Measurements from ENCODE around the gene CAPS.

CAPS gene

DNA sequence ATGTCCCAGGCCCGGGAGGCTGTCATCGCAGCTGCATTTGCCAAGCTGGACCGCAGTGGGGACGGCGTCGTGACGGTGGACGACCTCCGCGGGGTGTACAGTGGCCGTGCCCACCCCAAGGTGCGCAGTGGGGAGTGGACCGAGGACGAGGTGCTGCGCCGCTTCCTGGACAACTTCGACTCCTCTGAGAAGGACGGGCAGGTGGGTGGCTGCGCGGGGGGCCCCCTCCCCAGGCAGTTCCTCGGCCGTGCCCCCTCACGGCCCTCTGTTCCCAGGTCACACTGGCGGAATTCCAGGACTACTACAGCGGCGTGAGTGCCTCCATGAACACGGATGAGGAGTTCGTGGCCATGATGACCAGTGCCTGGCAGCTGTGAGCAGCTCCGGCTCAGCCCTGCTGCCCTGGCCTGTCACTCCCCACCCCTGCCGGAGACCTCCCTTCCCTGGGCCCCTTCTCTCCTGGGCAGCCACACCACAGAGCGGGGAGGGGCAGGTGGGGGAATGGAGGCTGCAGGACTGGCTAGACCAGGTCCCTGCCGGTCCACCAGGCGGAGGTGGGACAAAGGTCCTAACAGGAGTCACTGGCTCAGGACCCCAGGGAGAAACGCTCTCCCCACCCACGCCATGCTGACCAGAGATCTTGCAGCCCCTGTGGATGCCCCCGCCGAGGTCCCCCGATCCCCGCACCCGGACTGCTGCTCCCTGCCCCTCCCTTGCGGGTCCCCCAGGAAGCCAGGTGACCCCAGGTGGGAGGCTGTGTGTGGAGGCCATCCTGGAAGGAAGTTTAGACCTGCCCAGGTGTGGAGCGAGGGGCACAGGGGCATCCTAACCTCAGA, 1.1 kb downstream of the CAPS start:
- DNase-seq, result peak; percentile 66

DNA sequence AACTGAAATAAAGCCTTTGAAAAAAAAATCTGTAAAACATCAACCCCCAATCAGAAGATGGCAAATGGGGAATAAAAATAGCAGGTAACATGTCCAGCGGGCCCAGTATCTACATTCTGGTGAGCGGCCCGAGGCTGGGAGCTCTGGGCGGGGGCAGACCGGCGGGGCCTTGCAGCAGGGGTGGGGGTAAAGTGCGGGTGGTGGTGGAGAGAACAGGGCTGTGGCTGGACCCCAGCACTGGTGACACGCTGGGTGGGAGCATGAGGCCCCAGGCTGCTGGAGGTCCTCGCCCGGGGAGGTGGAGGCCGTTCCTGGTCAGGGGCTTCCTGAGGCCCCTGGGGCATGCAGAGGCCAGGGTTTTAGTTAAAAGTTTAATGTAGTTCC, 1.7 kb downstream of the CAPS start:
- DNase-seq, result no peak

DNA sequence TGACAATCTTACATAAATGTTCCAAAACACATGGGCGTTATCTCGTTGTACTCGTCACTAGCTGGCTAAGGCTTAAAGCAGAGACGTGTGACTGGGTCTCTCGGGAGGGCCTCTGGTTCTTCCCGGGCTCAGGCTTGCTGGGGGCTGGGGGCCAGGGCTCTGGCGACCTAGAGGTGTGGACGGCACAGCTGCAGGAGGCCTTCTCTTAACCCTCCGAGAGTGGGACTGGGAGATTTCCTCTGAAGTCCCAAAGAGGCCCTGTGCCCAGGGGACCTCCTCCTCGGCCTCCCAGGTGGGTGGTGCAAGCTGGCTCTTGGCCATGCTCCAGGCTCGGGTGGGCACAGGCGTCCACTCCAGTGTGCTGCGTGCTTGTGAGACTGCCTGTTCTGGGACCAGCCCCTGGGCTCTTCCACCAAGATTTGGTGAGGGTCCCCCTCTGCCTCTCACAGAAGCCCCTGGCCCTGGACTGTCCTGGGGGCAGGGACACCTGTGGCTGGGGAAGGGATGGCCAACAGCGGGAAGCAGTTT, 2.2 kb downstream of the CAPS start:
- no peak for DNase-seq

DNA sequence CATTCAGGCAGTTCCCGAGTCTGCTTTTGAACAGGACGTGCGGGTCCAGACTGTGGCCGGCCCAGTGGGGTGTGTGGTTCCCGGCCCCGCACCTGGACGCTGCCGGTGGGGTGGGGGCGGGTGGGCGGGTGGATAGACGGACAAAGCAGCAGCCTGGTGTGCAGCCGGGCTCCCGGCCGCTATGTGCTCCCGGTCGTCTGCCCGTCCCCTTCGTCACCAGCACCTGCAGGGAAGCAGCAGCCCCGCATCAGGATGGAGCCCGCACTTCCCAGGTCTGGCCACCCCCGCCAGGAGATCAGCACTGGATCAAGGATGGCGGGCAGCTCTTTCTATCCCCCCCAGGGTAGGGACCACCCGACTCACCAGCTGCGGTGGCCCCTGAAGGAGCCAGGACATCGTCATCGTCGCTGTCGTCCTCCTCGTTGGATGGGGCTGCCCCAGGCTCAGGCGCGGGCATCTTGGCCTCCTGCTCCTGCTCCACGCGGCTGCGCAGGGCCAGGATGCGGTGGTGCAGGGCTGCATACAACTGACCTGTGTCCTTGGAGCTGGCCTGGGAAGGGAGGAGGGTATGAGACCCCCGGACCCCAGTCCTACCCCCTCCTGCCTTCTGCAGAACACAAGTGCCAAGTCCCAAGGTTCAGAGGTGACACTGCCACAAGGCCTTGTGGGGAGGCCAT, 3.5 kb downstream of the CAPS start:
- no peak for DNase-seq

DNA sequence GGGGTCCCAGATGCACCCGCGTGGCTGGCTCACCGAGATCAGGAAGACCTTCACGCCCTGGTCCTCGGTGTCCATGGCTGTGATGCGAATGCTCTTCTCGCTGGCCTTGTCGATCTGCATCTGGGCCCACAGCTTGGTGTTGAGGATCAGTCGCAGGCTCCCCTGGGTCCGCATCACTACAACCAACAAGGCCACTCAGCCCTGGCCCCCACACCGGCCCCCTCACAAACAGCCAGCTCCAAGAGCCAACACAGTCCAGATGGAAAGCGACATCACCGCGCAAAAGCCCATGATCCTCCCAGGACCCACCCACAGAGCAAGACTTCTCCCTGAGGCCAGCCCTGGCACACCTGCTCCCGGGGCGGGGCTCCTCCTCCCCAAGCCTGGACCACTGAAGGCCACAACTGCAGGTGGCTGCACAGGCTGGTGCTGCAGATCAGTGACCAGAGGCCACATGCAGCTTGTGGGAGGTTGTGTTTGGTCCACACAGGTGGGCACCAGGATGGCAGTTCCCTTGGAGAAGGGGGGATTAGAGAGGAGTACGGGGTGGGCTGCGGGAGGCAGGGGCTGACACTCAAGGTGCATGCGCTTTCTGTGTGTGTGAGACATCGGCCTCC, 4.5 kb downstream of the CAPS start:
- DNase-seq, result no peak

DNA sequence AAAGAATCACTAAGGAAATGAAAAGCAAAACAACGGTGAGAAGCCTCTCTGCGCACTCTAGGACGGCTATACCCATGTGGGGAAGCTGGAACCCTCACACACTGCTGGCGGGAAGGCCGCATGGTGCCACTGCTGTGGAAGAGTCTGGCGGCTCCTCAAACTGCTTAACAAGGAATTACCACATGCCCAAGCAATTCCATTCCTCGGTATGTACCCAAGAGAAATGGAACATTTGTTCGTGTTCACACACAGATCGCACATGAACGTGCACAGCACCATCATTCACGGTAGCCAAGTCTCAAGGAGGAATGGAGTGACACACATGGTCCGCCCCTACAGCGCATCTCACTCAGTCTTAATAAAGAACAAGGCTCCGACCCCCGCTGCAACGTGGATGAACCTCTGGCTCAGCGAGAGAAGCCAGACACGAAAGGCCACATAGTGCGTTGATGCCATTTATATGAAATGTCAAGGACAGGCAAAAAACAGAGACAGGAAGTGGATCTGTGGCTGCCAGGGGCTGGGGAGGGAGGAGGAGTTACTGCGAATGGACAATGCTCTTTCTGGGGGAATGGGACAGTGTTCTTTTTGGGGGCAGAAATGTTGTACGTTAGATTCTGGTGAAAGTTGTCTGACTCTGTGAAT, 7.6 kb downstream of the CAPS start:
- no peak for DNase-seq

DNA sequence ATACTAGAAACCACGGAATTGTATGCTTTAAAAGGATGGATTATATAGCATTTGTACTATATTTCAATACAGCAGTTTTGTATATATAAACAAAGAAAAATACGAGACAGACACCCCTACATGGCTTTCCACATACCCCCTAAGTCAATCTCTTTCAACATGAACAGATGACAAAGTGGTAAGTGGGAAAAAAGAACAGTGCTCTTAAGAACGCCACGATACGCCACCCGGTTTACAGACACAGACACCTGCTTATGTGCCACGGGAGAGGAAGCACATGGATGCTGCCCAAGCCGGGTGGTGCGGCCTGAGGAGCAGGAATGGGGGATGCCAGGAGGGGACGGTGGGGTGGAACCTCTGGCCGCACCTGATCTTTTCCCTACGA, 8.1 kb downstream of the CAPS start:
- no peak for DNase-seq

DNA sequence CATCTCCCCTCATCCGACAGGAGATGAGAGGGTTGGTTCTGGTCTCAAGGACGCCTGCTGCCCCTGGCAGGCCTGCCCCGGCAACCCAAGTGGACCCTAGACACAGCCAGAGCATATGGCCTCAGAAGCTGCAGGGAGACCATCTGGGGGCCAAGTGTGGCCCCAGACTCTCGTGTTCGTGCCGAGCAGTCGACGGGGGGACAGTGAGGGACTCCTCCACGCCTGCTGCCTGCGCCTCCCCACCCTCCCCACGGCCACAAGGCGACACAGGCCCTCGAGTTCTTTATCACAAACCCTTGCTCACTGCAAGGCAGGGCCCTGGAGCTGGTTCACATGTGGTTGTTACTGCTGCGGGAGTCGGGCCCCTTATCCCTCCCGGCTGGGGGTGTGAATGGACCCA, 9.3 kb downstream of the CAPS start:
- DNase-seq, result no peak

DNA sequence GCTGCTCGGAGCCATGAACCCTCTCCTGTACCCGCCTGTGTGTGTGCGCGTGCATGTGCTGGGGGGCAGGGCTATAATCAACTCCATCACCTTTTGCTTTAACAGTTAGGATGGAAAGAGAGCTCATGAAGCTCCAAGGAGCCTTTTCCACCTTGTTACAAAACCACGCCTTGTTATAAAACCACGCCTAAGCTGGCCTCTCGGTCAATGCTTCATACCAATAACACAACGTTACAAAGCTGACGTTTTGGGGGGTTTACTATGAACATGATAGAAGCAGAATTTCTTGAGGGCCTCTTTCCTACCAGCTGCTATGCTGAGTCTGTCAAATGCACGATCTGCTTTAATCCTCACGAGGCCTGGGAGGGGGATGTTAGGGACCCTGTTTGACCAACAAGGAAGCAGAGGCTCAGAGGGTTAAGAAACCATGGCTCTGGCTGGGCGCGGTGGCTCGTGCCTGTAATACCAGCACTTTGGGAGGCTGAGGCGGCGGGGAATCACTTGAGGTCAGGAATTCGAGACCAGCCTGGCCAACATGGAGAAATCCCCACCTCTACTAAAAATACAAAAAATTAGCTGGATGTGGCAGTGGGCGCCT, 11.9 kb downstream of the CAPS start:
- DNase-seq, result no peak

DNA sequence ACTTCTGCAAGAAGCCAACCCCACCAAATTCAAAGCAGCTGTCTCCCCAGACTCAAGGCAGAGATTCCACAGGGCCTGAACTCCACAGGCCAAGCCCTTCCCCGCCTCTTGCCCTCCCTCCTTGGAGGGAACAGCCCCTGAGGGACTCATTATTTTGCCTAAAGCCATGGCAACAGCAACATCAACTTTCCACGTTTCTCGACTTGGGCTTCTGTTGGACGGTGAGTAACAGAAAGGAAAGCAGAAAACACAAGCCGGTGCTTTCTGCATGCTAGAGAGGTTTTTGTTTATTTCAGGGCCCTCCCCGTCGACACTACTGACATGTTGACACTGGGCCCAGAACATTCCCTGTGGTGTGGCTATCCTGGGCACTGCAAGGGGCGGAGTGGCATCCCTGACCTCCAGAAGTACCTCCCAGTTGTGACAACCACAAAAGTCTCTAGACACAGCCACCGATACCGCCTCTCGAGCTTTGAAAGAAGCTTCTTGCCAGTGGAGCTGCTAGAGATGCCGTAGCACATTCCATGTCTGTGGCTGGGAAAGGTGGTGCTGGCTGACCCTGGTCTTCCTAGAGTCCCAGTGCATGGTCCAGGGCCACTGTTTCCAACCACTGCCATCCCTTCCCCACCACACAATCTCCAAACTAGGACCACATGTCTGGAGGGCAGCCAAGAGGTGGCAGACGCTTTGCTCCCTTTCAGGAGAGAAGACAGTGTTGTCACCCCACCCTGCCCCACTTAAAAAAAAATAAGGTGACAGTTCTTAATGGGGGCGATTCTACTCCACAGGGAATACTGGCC, 12.8 kb downstream of the CAPS start:
- peak; percentile 86 for DNase-seq

DNA sequence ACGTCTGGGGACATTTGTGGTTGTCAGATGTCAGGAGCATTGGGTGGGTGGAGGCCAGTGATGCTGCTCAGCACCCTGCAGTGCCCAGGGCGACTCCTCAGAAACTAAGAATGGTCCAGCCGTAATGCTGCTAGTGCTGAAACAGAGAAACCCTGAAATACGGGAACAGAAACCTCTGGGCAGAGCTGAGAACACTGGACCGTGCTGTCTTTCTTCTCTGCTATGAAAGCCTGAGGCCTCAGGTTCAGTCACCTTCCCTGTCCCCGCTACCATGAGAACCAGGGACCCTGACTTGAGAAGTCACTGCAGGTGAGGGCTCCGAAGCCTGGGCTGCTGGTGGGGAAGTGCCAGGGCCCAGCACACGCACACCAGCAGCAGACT, 13.4 kb downstream of the CAPS start:
- DNase-seq, result no peak

DNA sequence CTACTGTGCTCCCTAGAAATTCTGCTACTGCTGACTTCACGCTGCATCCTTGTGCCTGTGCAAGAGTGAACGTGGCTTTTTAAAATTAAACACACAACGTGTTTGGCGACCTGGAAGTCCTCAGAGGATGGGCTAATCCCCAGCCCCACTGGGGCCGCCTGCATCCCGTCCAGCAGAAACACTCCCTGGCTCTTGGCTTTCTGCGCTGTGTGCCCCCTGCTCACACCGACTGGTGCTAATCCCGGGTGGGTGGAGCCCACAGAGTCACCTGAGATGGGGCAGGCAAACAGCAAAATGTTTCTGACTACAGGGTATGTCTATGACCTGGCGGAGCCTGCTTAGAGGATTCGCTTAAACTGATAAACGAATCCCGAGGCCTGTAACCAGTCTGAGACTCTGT, 15.1 kb downstream of the CAPS start:
- no peak for DNase-seq

DNA sequence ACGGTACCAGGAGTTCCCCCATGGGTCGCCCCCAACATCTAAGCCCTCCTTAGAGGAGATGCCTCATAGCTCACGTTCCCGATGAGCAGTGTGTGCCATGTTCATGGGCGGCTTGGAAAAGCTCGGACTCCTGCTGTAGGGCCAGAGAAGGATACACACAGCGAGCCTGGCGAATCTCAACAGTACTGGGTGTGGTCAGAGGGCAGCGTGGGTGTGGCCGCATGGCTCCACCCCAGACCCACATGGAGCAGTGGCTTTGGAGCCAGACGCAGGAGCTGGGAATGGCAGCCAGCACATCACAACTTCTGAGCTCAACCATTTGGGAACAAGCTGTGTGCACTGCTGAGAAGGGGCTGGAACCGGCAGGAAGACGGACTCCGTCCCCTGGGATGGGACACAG, 15.6 kb downstream of the CAPS start:
- no peak for DNase-seq

DNA sequence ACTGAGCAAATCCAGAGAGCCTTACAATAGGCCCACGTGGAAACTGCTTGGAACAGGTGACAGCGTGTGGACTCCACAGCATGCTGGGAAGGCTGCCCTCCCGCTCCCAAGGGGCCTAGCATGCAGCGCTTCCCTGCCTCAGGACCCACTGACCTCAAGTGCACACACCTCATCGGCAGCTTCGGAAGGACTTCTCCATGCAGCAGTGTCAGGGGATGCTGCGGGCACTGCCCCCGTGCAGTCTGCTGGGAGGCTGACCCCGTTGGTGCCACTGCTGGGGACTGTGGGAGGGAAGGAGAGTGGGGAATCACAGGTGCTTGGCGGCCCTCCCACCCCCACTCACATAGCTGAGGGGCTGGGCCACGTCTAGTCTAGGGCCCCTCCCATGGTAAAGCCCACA, 17.2 kb downstream of the CAPS start:
- no peak for DNase-seq

DNA sequence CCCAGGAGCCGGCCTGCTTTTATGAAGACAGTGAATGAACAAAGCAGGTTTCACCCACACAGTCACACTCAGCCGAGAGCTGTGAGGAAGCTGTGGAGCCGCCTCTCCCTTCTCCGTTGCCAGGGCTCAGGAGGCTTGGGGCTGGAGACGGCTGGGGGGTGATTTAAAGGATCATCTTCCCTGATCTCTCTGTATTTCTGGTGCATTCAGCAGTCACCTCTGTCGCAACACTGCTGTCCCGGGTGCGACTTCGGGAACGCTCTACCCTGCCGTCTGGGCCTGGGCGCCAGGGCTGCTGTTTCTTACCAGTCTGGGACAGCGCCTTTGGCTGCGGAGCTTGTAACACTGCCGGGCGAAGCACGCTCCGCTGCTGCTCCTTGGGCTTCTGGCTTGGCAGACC, 18.1 kb downstream of the CAPS start:
- DNase-seq, result no peak

DNA sequence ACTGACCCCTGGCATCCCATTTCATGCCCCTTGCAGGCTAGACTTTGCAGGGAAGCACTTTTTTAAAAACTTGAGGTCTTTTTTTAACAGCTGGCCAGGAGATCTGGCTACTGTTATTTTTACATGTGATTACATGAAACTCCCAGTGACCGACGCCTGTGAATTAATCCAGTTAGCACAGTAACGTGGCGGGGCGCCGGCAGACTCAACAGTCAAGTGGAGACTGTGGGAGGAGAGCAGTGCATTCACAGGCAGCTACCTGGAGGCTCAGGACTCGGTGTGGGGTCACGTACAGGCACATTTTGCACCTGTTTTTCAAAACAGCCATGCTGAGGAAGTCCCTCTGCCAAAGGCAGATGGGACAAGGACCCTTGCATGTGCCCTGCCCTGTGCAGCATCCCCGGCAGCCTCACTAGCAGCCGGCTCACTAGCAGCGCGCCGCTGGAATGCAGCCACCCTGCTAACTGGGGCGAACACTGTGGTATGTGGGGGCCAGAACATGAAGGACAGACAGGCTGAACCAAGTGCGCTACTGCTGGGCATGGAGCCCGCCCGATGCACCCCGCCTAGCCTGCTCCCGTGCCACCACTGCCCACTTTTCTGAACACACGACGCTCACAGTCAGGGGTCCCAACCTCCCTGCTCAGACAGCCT, 18.7 kb downstream of the CAPS start:
- DNase-seq, result no peak

DNA sequence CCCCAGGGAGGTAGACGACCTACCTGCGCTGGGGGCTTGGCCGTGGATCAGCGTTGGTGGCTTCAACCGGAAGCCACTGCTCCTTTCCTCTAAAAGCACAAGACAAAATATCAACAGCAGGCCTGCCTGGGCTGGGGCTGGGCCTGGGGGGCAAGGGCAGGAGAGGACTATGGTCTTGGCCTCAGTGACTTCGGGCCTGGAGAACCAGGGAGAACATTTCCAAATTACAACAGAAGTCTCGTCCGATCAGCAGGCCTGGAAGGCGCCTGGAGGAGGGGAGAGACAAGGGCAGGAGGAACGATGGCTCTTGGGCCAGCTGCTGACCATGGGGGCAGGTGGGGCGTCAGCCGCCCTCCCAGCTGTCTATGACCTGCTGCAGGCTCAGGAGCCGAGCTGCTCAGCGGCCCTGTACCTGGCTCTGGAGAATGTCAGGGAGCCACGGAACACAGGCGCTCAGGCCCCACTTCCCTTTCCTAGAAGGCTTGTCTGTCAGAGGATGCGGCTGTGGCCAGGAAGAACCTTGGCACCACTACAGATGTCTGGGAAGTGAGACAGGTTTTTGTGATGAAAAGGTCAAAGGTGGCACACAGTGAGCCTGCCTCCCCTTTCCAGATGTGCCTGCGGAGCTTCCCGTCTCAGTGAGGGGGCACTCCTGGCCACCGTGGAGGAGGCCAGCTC, 19.5 kb downstream of the CAPS start:
- DNase-seq, result no peak

DNA sequence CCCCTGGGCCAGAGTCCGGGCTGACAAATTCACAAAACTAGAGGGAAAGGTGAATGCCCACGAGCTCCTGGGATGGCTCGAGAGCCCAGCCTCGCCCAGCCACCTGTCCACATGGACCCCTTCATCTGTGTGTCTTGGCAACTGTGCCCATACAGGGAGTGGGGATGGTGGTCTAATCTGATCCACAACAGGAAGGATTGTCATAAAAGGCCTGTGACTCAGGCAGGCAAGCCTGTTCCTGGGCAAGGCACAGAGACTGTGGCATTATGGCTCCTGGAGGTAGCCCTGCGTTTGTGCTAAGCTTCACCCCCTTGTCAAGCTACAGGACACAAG, 20.0 kb downstream of the CAPS start:
- no peak for DNase-seq

DNA sequence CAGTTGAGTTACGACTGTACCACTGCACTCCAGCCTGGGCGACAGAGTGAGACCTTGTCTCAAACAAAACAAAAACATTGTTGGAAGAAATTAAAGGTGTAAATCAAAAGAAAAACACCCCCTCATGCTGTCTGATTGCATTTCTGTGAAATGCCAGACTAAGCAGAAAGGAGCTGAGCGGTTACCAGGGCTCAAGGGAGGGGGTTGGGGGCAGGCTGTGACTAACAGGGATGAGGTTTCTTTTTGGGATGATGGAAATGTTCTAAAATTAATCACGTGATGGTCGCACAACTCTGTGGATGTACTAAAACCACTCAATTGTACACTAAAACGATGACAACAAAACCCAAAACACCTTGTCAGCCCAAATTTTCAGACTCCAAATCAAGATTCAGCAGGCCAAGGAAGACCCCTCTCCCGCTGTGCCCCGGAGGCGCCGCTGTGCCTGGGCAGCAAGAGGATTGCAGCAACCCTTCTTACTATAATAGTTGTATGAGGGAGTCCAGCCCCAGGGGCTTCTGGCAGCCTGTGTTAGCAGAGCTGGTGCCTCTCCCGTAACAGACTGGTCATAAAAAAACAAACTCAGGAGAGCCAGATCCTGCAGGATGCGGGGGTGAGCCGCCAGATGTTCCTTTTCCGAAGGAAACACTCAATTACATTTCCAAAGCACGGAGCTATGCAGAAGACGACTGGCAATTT, 20.9 kb downstream of the CAPS start:
- DNase-seq, result peak; percentile 76

DNA sequence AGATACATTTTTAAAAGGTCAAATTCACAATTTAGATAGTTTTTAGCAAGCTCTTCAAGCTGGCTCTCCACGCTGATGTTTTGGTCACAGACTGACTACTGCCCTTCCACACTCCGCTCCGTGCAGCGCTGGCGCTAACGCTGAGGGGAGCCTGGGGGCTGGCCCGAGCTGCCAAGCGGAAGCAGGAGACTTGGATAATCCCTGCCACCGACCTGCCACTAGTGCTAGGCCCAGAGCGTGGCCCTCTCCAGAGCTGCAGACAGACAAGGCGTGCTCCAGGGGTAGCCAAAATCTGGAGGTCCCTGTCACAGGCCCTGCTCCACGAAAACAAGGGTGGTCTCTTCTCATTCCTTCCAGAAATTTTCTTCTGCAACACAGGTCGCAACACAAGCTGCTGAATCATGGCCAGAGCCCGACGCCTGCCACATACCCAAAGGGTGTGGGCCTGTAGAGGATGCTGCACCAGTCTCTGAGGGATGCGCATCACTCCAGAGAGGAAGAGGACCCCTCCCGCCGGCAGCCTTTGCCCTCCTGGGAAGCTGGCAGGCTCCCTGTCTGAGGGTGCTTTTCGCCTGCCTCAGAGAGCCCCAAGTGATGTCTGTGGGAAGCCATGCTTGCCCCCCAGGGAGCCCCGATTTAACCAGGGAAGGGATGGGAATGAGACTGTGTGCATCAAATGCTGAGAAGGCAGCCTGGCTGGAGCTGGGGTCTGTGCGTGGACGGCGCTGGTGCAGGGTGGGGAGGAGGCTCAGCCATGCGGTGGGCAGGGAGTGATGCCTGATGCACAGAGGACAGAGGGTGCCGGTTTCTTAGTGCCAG, 21.6 kb downstream of the CAPS start:
- no peak for DNase-seq
